Activated T-helper 1 cell treated with Interleukin-2 at 50 U/mL for 16 hours (primary cell): ENCODE results near the gene NDUFB2.
"Not testable (repeated sequence)": the region's sequence is repeated elsewhere in the genome, so short reads cannot be mapped to it uniquely, and the experiment has no call there.

Source experiments
- DNase-seq: peaks from one replicate; pipeline ENCODE4 v3.0.0-alpha.2; 2020; ENCODE audit warnings: low read depth

The NDUFB2 gene

GRCh38 chr7:140672382-140673062, 24.0 kb upstream of the NDUFB2 start, which contains the start of gene ADCK2:
TSS of gene ADCK2 (plus strand) at chr7:140672945. CDS start at chr7:140673331, 386 bp downstream.
- peak; percentile 42 for DNase-seq

GRCh38 chr7:140673063-140673773, 23.3 kb upstream of the NDUFB2 start:
- peak; percentile 39 for DNase-seq

- no peak for DNase-seq
These were observed 22.7 kb upstream of the NDUFB2 start for GRCh38 chr7:140673774-140674155.

- no peak for DNase-seq
These were observed 22.1 kb upstream of the NDUFB2 start for GRCh38 chr7:140674356-140674800.

- no peak for DNase-seq
These were observed 21.4 kb upstream of the NDUFB2 start for GRCh38 chr7:140674899-140675701.

- no peak for DNase-seq
These were observed 20.8 kb upstream of the NDUFB2 start for GRCh38 chr7:140675726-140676125.

GRCh38 chr7:140676306-140676705, 20.2 kb upstream of the NDUFB2 start:
- no peak for DNase-seq

- DNase-seq, result not testable (repeated sequence)
These were observed 19.6 kb upstream of the NDUFB2 start for GRCh38 chr7:140676956-140677355.

GRCh38 chr7:140677496-140677895, 19.0 kb upstream of the NDUFB2 start:
- no peak for DNase-seq

- no peak for DNase-seq
These were observed 18.3 kb upstream of the NDUFB2 start for GRCh38 chr7:140678081-140678815.

GRCh38 chr7:140678816-140679130, 17.7 kb upstream of the NDUFB2 start:
- no peak for DNase-seq

GRCh38 chr7:140679186-140679585, 17.3 kb upstream of the NDUFB2 start:
- DNase-seq, result no peak

GRCh38 chr7:140680886-140681285, 15.6 kb upstream of the NDUFB2 start:
- no peak for DNase-seq

GRCh38 chr7:140681766-140682165, 14.7 kb upstream of the NDUFB2 start:
- no peak for DNase-seq

- no peak for DNase-seq
These were observed 12.9 kb upstream of the NDUFB2 start for GRCh38 chr7:140683657-140684056.

GRCh38 chr7:140684066-140684950, 12.2 kb upstream of the NDUFB2 start:
- DNase-seq, result no peak

GRCh38 chr7:140685407-140686087, 11.0 kb upstream of the NDUFB2 start:
- DNase-seq, result no peak

GRCh38 chr7:140686921-140687320, 9.6 kb upstream of the NDUFB2 start:
- no peak for DNase-seq

- DNase-seq, result no peak
These were observed 8.2 kb upstream of the NDUFB2 start for GRCh38 chr7:140688341-140688740.
